Erythroblast (primary cell): ENCODE data around the gene TCAP.

Source experiments
- GATA1 ChIP-seq: IDR thresholded peaks from 2 replicates; pipeline ENCODE4 v1.6.1; 2011; ENCODE audit warnings: low read depth, mild to moderate bottlenecking, control low read depth, low read length, moderate library complexity
- POLR2A ChIP-seq: IDR thresholded peaks from 2 replicates; pipeline ENCODE4 v1.6.1; 2011; ENCODE audit warnings: mild to moderate bottlenecking, low read length

GRCh38 chr17:39640591-39641031 is 24.5 kb upstream of the TCAP start:
- TF ChIP-seq POLR2A = no peak
- no peak for TF ChIP-seq GATA1
